DMS 273 (cell line): Measurements from ENCODE around the gene RBM17.
"Not testable (repeated sequence)": the region's sequence is repeated elsewhere in the genome, so short reads cannot be mapped to it uniquely, and the experiment has no call there.

Source experiments
- DNase-seq: peaks from one replicate; lab custom pipeline; 2025; ENCODE audit not compliant: unreplicated experiment; lab: John Stamatoyannopoulos, UW

Gene RBM17

GRCh38 chr10:6109444-6109775 is 20.6 kb downstream of the RBM17 start:
- no peak for DNase-seq

- DNase-seq = no peak
These were observed 21.3 kb downstream of the RBM17 start for GRCh38 chr10:6110136-6110535.

GRCh38 chr10:6112893-6113292 is 24.1 kb downstream of the RBM17 start:
- no peak for DNase-seq

- no peak for DNase-seq
These were observed 25.5 kb downstream of the RBM17 start for GRCh38 chr10:6114299-6114698.

GRCh38 chr10:6114805-6115341 is 26.0 kb downstream of the RBM17 start:
- no peak for DNase-seq

- no peak for DNase-seq
These were observed 26.6 kb downstream of the RBM17 start for GRCh38 chr10:6115411-6115810.

- no peak for DNase-seq
These were observed 27.1 kb downstream of the RBM17 start for GRCh38 chr10:6115824-6116350.

GRCh38 chr10:6116806-6117205 is 28.0 kb downstream of the RBM17 start:
- DNase-seq = no peak

GRCh38 chr10:6117711-6118110 is 28.9 kb downstream of the RBM17 start:
- DNase-seq = no peak

- DNase-seq = peak; percentile 60
These were observed 30.6 kb downstream of the RBM17 start for GRCh38 chr10:6119423-6119822.

GRCh38 chr10:6119962-6120361 is 31.1 kb downstream of the RBM17 start:
- DNase-seq = no peak

- no peak for DNase-seq
These were observed 31.9 kb downstream of the RBM17 start for GRCh38 chr10:6120691-6121090.

GRCh38 chr10:6121146-6121545 is 32.3 kb downstream of the RBM17 start:
- DNase-seq = no peak

- no peak for DNase-seq
These were observed 34.7 kb downstream of the RBM17 start for GRCh38 chr10:6123532-6123931.

GRCh38 chr10:6124666-6125065 is 35.8 kb downstream of the RBM17 start:
- no peak for DNase-seq

GRCh38 chr10:6127461-6127860 is 38.6 kb downstream of the RBM17 start:
- not testable (repeated sequence) for DNase-seq

GRCh38 chr10:6128087-6128486 is 39.3 kb downstream of the RBM17 start:
- DNase-seq = no peak

- no peak for DNase-seq
These were observed 39.9 kb downstream of the RBM17 start for GRCh38 chr10:6128591-6129251.

GRCh38 chr10:6130848-6131470 is 42.1 kb downstream of the RBM17 start:
- DNase-seq = no peak

GRCh38 chr10:6133331-6134098 is 44.7 kb downstream of the RBM17 start:
- no peak for DNase-seq

GRCh38 chr10:6134099-6134823 is 45.4 kb downstream of the RBM17 start:
- DNase-seq = no peak
